HG03439 (cell line): Measurements from ENCODE around the gene COMT.

Source experiments
- ATAC-seq: cut with Tn5 transposase; IDR thresholded peaks from one replicate; pipeline ENCODE4 v1.9.1; 2021; ENCODE audit warnings: mild to moderate bottlenecking, moderate library complexity; ENCODE audit not compliant: unreplicated experiment

COMT gene

DNA sequence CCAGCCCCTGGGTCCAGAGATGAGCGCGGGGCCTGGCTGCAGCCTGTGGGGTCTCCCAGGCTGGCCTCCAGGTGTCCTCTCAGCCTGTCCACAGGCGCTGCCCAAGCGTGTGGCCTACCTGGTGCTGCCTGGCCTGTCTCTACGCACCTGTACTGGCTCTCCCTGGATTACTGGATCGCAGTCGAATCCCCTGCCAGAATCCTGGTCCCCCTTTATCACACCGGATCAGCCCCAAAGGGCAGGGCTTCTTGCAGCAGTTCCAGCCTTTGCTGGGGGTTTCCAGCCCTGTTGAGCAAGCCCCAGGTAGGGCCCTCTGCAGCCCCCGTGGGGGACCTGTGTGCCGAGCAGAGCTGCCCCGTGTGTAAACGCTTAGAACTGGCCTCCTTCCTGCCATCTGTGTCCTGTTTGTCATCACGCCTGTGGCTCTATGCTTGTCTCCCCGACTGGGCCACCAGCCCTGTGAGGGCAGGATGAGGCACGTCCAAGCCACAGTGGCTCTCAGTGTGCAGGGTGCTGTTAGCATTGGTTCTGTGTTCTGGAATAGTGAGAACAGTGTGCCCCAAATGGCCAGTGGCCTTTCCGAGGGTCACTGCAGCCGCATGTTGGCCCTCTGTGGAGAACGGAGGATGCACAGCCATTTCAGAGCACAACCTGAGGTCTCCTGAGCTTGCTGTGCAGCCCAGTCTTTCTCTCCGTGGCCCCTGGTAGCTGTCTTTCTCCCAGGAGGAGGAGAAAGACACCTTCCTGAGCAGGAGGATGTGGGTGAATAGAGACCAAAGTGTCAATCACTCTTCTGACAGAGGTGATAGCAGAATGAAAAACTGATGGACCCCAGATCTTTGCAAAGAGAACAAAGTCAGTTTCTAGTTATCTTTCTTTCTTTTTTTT is 13.9 kb downstream of the COMT start:
- no peak for ATAC-seq

GRCh38 chr22:19957445-19957844 is 15.9 kb downstream of the COMT start:
- no peak for ATAC-seq

GRCh38 chr22:19958083-19959042 is 16.8 kb downstream of the COMT start:
- no peak for ATAC-seq

DNA sequence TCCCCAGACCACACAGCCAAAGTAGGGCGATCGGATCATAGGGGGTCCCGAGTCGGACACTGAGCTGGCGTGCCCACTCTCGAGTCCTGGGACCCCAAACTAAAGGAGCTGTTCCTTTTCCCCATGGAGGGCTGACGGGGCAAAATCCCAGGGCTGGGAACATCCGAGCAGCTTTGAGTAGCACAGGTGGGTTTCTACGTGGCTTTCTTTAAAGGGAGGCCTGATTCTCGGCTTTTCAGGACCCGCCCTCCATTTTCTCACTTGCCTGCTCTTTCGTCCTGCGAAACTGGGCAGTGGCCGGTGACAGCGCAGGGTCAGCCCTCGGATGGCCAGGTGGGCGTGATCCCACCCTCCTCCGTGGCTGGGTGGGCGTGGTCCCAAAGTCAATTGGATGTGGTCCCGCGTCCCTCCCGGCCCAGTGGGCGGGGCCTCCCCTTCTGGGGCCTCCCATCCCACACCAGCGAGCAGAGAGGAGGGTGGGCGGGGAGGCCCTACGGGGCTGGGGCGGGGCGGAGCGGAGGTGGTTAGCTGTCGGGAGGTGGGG is 17.5 kb downstream of the COMT start:
- no peak for ATAC-seq

DNA sequence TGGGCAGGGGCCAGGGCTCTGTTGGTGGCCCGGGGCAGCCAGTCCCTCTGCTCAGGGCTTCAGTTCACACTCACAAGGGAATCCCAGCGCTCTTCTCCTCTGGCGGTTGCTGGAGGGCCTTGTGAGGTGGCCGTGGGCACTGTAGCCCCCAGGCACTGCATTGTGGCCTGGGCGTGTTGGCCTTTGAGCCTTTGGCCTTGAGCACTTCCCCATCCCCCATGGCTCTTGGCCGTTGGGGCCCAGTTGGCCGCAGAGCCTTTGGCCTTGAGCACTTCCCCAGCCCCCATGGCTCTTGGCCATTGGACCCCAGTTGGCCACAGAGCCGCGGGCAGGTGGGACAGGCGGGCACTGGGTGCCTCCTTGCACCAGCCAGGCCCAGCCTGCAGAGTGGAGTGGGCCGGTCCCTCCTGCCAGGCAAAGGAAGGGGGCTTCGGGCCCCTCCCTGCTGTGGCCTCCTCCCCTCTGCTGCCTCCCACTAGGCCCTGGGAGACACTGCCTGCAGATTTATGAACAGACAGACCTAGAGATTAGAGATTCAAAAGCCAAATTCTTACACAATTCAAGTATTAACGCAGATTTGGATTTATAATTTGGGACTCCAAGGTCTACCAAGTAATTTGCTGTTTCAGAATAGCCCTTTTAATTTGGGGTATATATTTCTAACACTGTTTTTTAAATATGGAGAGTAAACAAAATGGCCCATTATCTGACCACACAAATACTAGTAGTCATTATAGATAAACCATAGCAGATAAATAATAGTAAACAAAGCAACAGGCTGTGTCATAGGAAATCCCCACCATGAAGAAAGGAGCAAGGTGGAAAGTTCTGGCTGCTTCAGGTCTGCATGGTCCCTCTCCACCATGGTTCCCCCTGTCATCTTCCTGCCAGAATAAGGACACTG is 18.3 kb downstream of the COMT start:
- ATAC-seq = no peak

DNA sequence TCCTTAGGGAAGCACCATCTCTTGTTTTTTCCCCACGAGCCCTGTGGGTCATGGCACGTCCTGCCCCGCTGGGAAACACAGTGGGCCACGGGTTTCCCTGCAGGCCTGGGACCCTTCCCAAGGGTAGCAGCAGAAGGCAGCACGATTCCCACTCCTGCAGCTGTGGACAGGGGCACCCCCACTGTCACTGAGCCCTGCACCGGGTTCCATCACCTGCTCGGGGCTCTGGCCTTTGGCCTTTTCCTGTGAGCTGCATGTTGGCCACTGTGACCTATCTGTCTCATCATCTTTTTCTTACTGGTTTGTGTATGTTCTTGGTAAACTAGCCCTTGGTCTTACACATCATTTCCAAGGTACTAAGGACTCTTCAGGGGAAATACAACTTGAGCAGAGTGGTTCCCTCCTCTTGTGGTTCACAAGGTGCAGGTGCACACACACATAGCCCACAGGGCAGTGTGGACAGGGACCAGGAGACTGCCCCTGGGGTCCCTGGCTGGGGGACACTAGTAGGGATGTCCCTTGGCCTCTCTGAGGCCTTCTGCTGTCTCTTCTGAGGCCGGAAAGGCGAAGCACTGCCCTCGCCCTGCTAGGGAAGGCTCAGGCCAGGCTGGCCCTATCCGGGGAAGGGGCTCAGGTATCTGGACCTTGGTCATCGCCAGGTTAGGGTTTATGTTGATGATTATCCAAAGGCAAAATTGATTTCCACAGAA is 19.1 kb downstream of the COMT start:
- ATAC-seq = no peak

- ATAC-seq = no peak
Observed at GRCh38 chr22:19961201-19961580, 19.6 kb downstream of the COMT start.

GRCh38 chr22:19961868-19962245 is 20.3 kb downstream of the COMT start:
- no peak for ATAC-seq

- no peak for ATAC-seq
Observed at GRCh38 chr22:19962246-19962908, 20.8 kb downstream of the COMT start.

- no peak for ATAC-seq
Observed at GRCh38 chr22:19962909-19963806, 21.6 kb downstream of the COMT start.

GRCh38 chr22:19963863-19964642 is 22.5 kb downstream of the COMT start:
- ATAC-seq = no peak

- no peak for ATAC-seq
Observed at GRCh38 chr22:19964701-19965386, 23.3 kb downstream of the COMT start.

DNA sequence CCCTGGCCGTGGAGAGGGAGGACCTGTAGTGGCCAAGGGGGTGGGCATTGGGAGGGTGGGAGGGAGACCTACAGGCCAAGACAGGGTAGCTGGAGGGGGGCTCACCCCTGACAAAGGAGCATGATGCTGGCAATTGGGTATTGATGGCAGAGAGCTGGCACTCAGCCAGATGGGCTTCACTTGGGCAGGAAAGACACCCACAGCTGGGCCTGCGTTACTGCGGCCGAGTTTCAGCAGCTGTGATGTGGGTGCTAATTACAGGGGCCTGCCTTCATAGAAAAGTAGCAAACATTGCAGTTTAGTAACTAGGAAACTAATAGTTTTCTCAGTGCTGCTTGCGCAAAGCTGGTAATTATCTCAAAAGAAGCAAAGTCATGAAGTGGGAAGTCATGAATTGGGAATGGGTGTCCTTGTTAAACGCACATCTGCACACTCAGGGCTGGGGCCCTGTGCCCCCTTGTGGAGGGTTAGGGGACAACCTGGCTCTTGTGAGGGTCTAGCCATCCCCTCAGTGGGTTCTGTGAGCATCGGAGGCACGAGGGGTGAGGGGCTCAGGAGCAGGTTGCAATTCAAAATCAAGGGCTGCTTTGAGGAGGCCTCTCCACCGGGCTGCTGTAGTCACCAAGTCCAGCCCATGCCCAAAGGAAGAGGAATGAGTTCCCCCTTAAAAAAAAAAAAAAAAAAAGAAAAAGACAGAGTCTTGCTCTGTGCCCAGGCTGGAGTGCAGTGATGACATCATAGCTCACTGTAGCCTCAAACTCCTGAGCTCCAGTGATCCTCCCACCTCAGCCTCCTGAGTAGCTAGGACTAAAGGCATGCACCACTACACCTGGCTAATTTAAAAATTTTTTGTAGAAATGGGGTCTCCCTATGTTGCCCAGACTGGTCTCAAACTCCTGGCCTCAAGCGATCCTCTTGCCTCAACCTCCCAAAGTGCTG is 24.5 kb downstream of the COMT start:
- no peak for ATAC-seq

GRCh38 chr22:19966908-19967750 is 25.6 kb downstream of the COMT start:
- ATAC-seq = no peak

DNA sequence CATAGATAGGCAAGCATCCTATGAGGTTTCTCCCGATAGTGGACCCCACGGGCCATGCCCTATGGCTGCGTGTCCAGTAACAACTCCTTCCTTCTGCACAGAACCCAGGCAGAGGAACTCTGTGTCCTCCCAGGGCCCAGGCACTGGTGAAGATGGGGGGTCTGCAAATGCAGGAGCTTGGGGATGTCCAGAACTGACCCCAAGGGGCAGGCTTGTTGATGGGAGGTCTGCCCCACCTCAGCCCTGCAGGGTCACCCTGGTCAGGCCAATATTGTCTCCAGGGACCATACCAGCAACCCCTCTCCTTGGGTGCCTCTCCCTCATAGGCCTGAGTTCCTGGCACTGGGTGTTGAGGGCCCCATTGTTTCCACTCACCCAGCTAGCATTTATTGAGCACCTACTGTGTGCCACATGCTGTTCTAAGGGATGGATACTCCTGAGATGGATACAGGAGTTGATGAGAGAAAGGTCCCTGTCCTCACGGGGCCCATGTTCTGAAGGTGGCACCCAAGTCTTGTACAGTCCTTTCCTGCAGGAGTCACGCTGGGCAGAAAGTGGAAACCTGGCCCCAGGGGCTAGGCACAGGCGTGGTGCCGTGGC is 26.4 kb downstream of the COMT start:
- no peak for ATAC-seq
